ENCODE data around the gene FERMT3.

FERMT3 gene

GRCh38 chr11:64164392-64165312 lies 41.9 kb upstream of the FERMT3 start:
- peak overlapping the region; percentile 82 to 90 (median 88) for H3K4me3 Mint-ChIP-seq
- H3K4me1 Mint-ChIP-seq: peaks cover 19% of the 10 kb centered on the region
- peaks cover 1% of the 10 kb centered on the region for H3K36me3 Mint-ChIP-seq (ENCODE audit: low read depth)
- H3K27me3 Mint-ChIP-seq (ENCODE audit: low read depth): peaks cover 4% of the 10 kb centered on the region
- peaks cover under 1% of the 10 kb centered on the region for H3K9me3 Mint-ChIP-seq
- peak overlapping the region; percentile 62 to 85 (median 80) for H3K27ac Mint-ChIP-seq
- TF ChIP-seq CTCF (IDR thresholded peaks at IDR 0.05; ENCODE audit: unreplicated experiment in 3 of 3): no peak

GRCh38 chr11:64165481-64165841 lies 41.1 kb upstream of the FERMT3 start:
- peaks cover 4% of the 10 kb centered on the region for H3K27me3 Mint-ChIP-seq (ENCODE audit: low read depth)
- TF ChIP-seq CTCF (IDR thresholded peaks at IDR 0.05; ENCODE audit: unreplicated experiment in 3 of 3): peak in 1 of 3 experiments; percentile 27
- H3K27ac Mint-ChIP-seq: peak overlapping the region in 1 of 3 experiments; percentile 80
- peaks cover 19% of the 10 kb centered on the region for H3K4me1 Mint-ChIP-seq
- H3K9me3 Mint-ChIP-seq: peaks cover 3% of the 10 kb centered on the region
- peak overlapping the region; percentile 82 to 90 (median 88) for H3K4me3 Mint-ChIP-seq
- peaks cover 4% of the 10 kb centered on the region for H3K36me3 Mint-ChIP-seq (ENCODE audit: low read depth)

- TF ChIP-seq CTCF (IDR thresholded peaks at IDR 0.05; ENCODE audit: unreplicated experiment in 3 of 3): no peak
- peaks cover 4% of the 10 kb centered on the region for H3K36me3 Mint-ChIP-seq (ENCODE audit: low read depth)
- H3K9me3 Mint-ChIP-seq: peaks cover 3% of the 10 kb centered on the region
- H3K27ac Mint-ChIP-seq: peak within 1 kb of the TSS; percentile 76 to 95 (median 94)
- H3K4me1 Mint-ChIP-seq: peaks cover 19% of the 10 kb centered on the region
- H3K4me3 Mint-ChIP-seq: peak within 1 kb of the TSS; percentile 90 to 94 (median 90)
- H3K27me3 Mint-ChIP-seq (ENCODE audit: low read depth): peaks cover 4% of the 10 kb centered on the region
These were observed 40.5 kb upstream of the FERMT3 start, which contains the start of gene MACROD1 for GRCh38 chr11:64165842-64166635. Gene MACROD1, minus strand, starts transcription at chr11:64166113. Its CDS starts 119 bp downstream, at chr11:64165994.

- Mint-ChIP-seq H3K27ac (no peak overlapping the region), H3K4me3 (no peak overlapping the region), H3K36me3 (ENCODE audit: low read depth) (peaks cover 14% of the 10 kb centered on the region)
These were observed 36.1 kb upstream of the FERMT3 start for GRCh38 chr11:64170419-64170818.

More at GRCh38 chr11:64170419-64170818, 36.1 kb upstream of the FERMT3 start:
- no peak for TF ChIP-seq CTCF (IDR thresholded peaks at IDR 0.05; ENCODE audit: unreplicated experiment in 3 of 3)
- peaks cover 9% of the 10 kb centered on the region for H3K9me3 Mint-ChIP-seq
- peaks cover 12% of the 10 kb centered on the region for H3K4me1 Mint-ChIP-seq
- H3K27me3 Mint-ChIP-seq (ENCODE audit: low read depth): peaks cover 4% of the 10 kb centered on the region

Measured in nephron (organoid).